Tibial nerve (tissue), 3 donors: ENCODE data around the gene ANO9.

Experiments used
- POLR2A ChIP-seq, 2 donors: fragments of 450-650 bp; IDR thresholded peaks; one replicate each; pipeline ENCODE4 v1.6.1; 2017; ENCODE audit warnings: antibody characterized with exemption in 2 of 2, mild to moderate bottlenecking in 2 of 2, moderate library complexity in 2 of 2
- TF ChIP-seq, protein P1 (sequence below), 5 experiments: fragments of 200-600 bp in 3 of 5; fragments of 450-650 bp in 2 of 5; sonication (generic) in 3 of 5; IDR thresholded peaks; one replicate each; pipeline ENCODE4 v1.5.1; 2016 to 2019; ENCODE audit warnings: antibody characterized with exemption in 5 of 5, mild to moderate bottlenecking in 3 of 5, moderate library complexity in 2 of 5

GRCh38 chr11:373716-374551 is 67.9 kb downstream of the ANO9 start:
- TF ChIP-seq, protein P1, sequence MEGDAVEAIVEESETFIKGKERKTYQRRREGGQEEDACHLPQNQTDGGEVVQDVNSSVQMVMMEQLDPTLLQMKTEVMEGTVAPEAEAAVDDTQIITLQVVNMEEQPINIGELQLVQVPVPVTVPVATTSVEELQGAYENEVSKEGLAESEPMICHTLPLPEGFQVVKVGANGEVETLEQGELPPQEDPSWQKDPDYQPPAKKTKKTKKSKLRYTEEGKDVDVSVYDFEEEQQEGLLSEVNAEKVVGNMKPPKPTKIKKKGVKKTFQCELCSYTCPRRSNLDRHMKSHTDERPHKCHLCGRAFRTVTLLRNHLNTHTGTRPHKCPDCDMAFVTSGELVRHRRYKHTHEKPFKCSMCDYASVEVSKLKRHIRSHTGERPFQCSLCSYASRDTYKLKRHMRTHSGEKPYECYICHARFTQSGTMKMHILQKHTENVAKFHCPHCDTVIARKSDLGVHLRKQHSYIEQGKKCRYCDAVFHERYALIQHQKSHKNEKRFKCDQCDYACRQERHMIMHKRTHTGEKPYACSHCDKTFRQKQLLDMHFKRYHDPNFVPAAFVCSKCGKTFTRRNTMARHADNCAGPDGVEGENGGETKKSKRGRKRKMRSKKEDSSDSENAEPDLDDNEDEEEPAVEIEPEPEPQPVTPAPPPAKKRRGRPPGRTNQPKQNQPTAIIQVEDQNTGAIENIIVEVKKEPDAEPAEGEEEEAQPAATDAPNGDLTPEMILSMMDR (IDR thresholded peaks at IDR 0.05): no peak
- TF ChIP-seq POLR2A (IDR thresholded peaks at IDR 0.05): no peak
